HCT116 (cell line): Measurements from ENCODE around the gene GADD45A. TPM values are rescaled to one million over a fixed set of nuclear protein-coding genes. Genes with fewer than 3 reads are reported as not detected.
A peak's percentile ranks its signal among the peaks of the same experiment; 100 is the strongest.

Experiments
- ATAC-seq: fragments of 200-7000 bp; cut with Tn5 transposase; 2 replicates; pipeline ENCODE4 v1.9.1; 2020; ENCODE audit warnings: mild to moderate bottlenecking, moderate library complexity
- BruUV-seq: library from RNA; stranded (reverse); fragments of 400-500 nt; replicated peaks from 2 replicates; lab custom pipeline; 2021; lab: Mats Ljungman, UMichigan
- CTCF ChIA-PET: fragments of 300-600 bp; sonication (Branson Sonifier 250); formaldehyde crosslinking; loops from one replicate; lab custom pipeline; 2021; ENCODE audit warnings: antibody characterized with exemption; lab: Charles Lee
- POLR2A ChIA-PET: fragments of 300-600, 350-600 bp; sonication (Branson Sonifier 250); formaldehyde crosslinking; loops from one replicate; lab custom pipeline; 2021; ENCODE audit warnings: antibody characterized with exemption; lab: Charles Lee
- RAD21 ChIA-PET, 2 experiments: fragments of 300-600 bp; sonication (Branson Sonifier 250); formaldehyde crosslinking; loops; one replicate each; lab custom pipeline; 2023; ENCODE audit warnings: low total read pairs in 2 of 2; ENCODE audit not compliant: uncharacterized antibody in 2 of 2, unreplicated experiment in 2 of 2, low non-redundant PET in 1 of 2; lab: Charles Lee
- DNase-seq: peaks from one replicate; pipeline ENCODE4 v3.0.0-alpha.2; 2010; ENCODE audit warnings: low read depth, low spot score
- H2AFZ ChIP-seq: fragments of 200-600 bp; shearing (Covaris generic), sonication (generic); 2 replicates; pipeline ENCODE4 v1.6.1; 2017; ENCODE audit warnings: low read depth, mixed run types, mixed read lengths, antibody characterized with exemption, low read length; ENCODE audit not compliant: poor library complexity, severe bottlenecking
- H3K27ac ChIP-seq: 2 replicates; pipeline ENCODE4 v1.5.1; 2012; ENCODE audit warnings: low read depth, low read length
- H3K27me3 ChIP-seq: fragments of 200-600 bp; sonication (generic); 2 replicates; pipeline ENCODE4 v1.6.1; 2016; ENCODE audit warnings: mixed run types, low read length, mixed read lengths; ENCODE audit not compliant: insufficient read depth
- H3K36me3 ChIP-seq, 2 experiments: fragments of 200-500 bp in 1 of 2; fragments of 200-600 bp in 1 of 2; sonication (Bioruptor generic) in 1 of 2; sonication (generic) in 1 of 2; 2 replicates each; pipeline versions ENCODE4 v1.5.1 to v1.6.1; 2014 to 2016; ENCODE audit warnings: low read length in 2 of 2, inconsistent platforms in 1 of 2, mixed read lengths in 1 of 2, mixed run types in 1 of 2; ENCODE audit not compliant: insufficient read depth in 2 of 2, control insufficient read depth in 1 of 2
- H3K4me1 ChIP-seq, 2 experiments: fragments of 200-600 bp in 1 of 2; sonication (generic) in 1 of 2; 2 replicates each; pipeline versions ENCODE4 v1.5.1 to v1.6.1; 2012 to 2017; ENCODE audit warnings: low read length in 2 of 2, inconsistent platforms in 1 of 2, mild to moderate bottlenecking in 1 of 2, mixed read lengths in 1 of 2, mixed run types in 1 of 2, moderate library complexity in 1 of 2; ENCODE audit not compliant: insufficient read depth in 2 of 2, control insufficient read depth in 1 of 2
- H3K4me2 ChIP-seq: fragments of 200-600 bp; sonication (generic); 2 replicates; pipeline ENCODE4 v1.6.1; 2017; ENCODE audit warnings: mixed run types, low read length, mixed read lengths
- H3K4me3 ChIP-seq, 2 experiments: fragments of 200-600 bp in 1 of 2; sonication (generic) in 1 of 2; replicated peaks in 1 of 2; 2 replicates each; pipeline ENCODE4 v1.5.1; 2011 to 2016; ENCODE audit warnings: low read length in 2 of 2, control low read depth in 1 of 2, low read depth in 1 of 2, mild to moderate bottlenecking in 1 of 2, mixed read lengths in 1 of 2, mixed run types in 1 of 2
- H3K79me2 ChIP-seq: fragments of 200-600 bp; sonication (generic); 2 replicates; pipeline ENCODE4 v1.6.1; 2017; ENCODE audit warnings: mild to moderate bottlenecking, mixed run types, low read length, moderate library complexity, mixed read lengths; ENCODE audit not compliant: insufficient read depth
- H3K9ac ChIP-seq: fragments of 200-600 bp; sonication (generic); 2 replicates; pipeline ENCODE4 v1.6.1; 2016; ENCODE audit warnings: low read length, mixed read lengths
- H3K9me2 ChIP-seq: fragments of 200-600 bp; sonication (generic), shearing (Covaris generic); 2 replicates; pipeline ENCODE4 v1.6.1; 2017; ENCODE audit warnings: mixed run types, mild to moderate bottlenecking, moderate library complexity; ENCODE audit not compliant: insufficient read depth
- H3K9me3 ChIP-seq, 2 experiments: fragments of 200-500 bp in 1 of 2; fragments of 200-600 bp in 1 of 2; sonication (Bioruptor generic) in 1 of 2; sonication (generic) in 1 of 2; 2 replicates each; pipeline ENCODE4 v1.6.1; 2014 to 2017; ENCODE audit warnings: low read length in 2 of 2, mixed read lengths in 2 of 2, inconsistent platforms in 1 of 2, low read depth in 1 of 2, mild to moderate bottlenecking in 1 of 2, mixed run types in 1 of 2, moderate library complexity in 1 of 2; ENCODE audit not compliant: control insufficient read depth in 1 of 2, insufficient read depth in 1 of 2
- H4K20me1 ChIP-seq: fragments of 200-600 bp; sonication (generic), shearing (Covaris generic); 2 replicates; pipeline ENCODE4 v1.6.1; 2017; ENCODE audit warnings: mixed run types, mild to moderate bottlenecking, moderate library complexity; ENCODE audit not compliant: insufficient read depth
- CTCF ChIP-seq, 3 experiments: fragments of 200-600 bp in 1 of 3; sonication (generic) in 1 of 3; IDR thresholded peaks in 2 of 3; conservative IDR thresholded peaks in 1 of 3; 2 replicates each; pipeline ENCODE4 v1.5.1; 2012 to 2017; ENCODE audit warnings: low read depth in 2 of 3, low read length in 2 of 3, antibody characterized with exemption in 1 of 3, borderline replicate concordance in 1 of 3, control low read depth in 1 of 3, mild to moderate bottlenecking in 1 of 3, mixed read lengths in 1 of 3, mixed run types in 1 of 3, moderate library complexity in 1 of 3; ENCODE audit not compliant: insufficient read depth in 1 of 3
- EGR1 ChIP-seq: IDR thresholded peaks from 2 replicates; pipeline ENCODE4 v1.6.1; 2012; ENCODE audit warnings: low read depth
- EZH2 ChIP-seq: fragments of 200-600 bp; sonication (generic); IDR thresholded peaks from 2 replicates; pipeline ENCODE4 v1.6.1; 2017; ENCODE audit warnings: antibody characterized with exemption, mixed run types
- POLR2A ChIP-seq: IDR thresholded peaks from 2 replicates; pipeline ENCODE4 v1.7.0; 2011; ENCODE audit warnings: borderline replicate concordance; ENCODE audit not compliant: insufficient read depth, insufficient read length; ENCODE audit errors: extremely low read depth
- REST ChIP-seq: IDR thresholded peaks from 2 replicates; pipeline ENCODE4 v1.6.1; 2012; ENCODE audit warnings: low read depth
- SP1 ChIP-seq: IDR thresholded peaks from 2 replicates; pipeline ENCODE4 v1.6.1; 2012; ENCODE audit warnings: low read depth
- SRF ChIP-seq: IDR thresholded peaks from 2 replicates; pipeline ENCODE4 v1.6.1; 2012; ENCODE audit warnings: low read depth
- ZBTB33 ChIP-seq: IDR thresholded peaks from 2 replicates; pipeline ENCODE4 v1.6.1; 2011; ENCODE audit warnings: mild to moderate bottlenecking, low read length, moderate library complexity; ENCODE audit not compliant: insufficient replicate concordance; ENCODE audit errors: extremely low read depth
- ZNF274 ChIP-seq: fragments of 200-500 bp; sonication (Bioruptor generic); IDR thresholded peaks from 2 replicates; pipeline ENCODE4 v1.6.1; 2014; ENCODE audit warnings: mild to moderate bottlenecking, low read depth, low read length, inconsistent platforms
- intact Hi-C: fragments of 100-400 bp; cut with micrococcal nuclease; formaldehyde crosslinking; loops from 2 replicates; pipeline ENCODE4 v1.10.0; 2022
- total RNA-seq: library from RNA; stranded (reverse); gene quantifications from one replicate; pipeline ENCODE4 v1.2.1, GENCODE V29; 2021; ENCODE audit not compliant: unreplicated experiment

The GADD45A gene
- total RNA-seq, 1 experiment from 2014 or later: 105 TPM

- CTCF ChIA-PET: no interaction called here
- Histone ChIP-seq H3K4me3 (no peak overlapping the region), H3K27me3 (no peaks in the 10 kb centered on the region), H3K4me2 (peak overlapping the region; percentile 61; the same call in 1 of the 2 replicates), H3K9me2 (no peaks in the 10 kb centered on the region), H3K4me1 (peaks cover 31 to 66% of the 10 kb centered on the region in 2 experiments), H4K20me1 (no peaks in the 10 kb centered on the region), H3K9me3 (no peaks in the 10 kb centered on the region), H2AFZ (no peak overlapping the region), H3K27ac (no peak overlapping the region), H3K9ac (no peak overlapping the region), H3K79me2 (no peaks in the 10 kb centered on the region), H3K36me3 (no peaks in the 10 kb centered on the region)
- BruUV-seq: no TSS peak
- ATAC-seq (no peak), DNase-seq (no peak)
- RAD21 ChIA-PET: no interaction called here
- intact Hi-C loops: no loop called here
- TF ChIP-seq EZH2 (no peak), ZBTB33 (no peak), POLR2A (no peak), EGR1 (no peak), REST (no peak), ZNF274 (no peak), CTCF (IDR thresholded peaks at IDR 0.05 in 2 of 3, conservative IDR thresholded peaks at IDR 0.05 in 1 of 3; ENCODE audit: borderline replicate concordance in 1 of 3, insufficient read depth in 1 of 3, low read depth in 2 of 3, low read length in 2 of 3) (no peak), SP1 (no peak), SRF (no peak)
- POLR2A ChIA-PET: interaction anchor here (1.0 to 1.3 kb wide), 2 partner anchors 15 to 22 kb away, joined by 3 to 5 read pairs; no protein-coding TSS in a partner anchor
Observed at GRCh38 chr1:67723126-67723525, 38.1 kb downstream of the GADD45A start.
